Colonic mucosa (tissue), 4 donors: ENCODE measurements around the gene IL34. TPM values are rescaled to one million over a fixed set of nuclear protein-coding genes. Genes with fewer than 3 reads are reported as not detected.
A peak's percentile ranks its signal among the peaks of the same experiment; 100 is the strongest.

Experiments used
- DNase-seq: peaks from one replicate; pipeline ENCODE4 v3.0.0-alpha.2; 2020
- H3K27ac ChIP-seq: fragments of 200-600 bp; one replicate; pipeline ENCODE4 v1.8.0; 2021
- H3K27me3 ChIP-seq: fragments of 200-600 bp; one replicate; pipeline ENCODE4 v1.8.0; 2021
- H3K36me3 ChIP-seq: fragments of 200-600 bp; one replicate; pipeline ENCODE4 v1.8.0; 2021
- H3K4me1 ChIP-seq: fragments of 200-600 bp; one replicate; pipeline ENCODE4 v1.8.0; 2021; ENCODE audit warnings: mild to moderate bottlenecking
- H3K4me3 ChIP-seq: fragments of 200-600 bp; one replicate; pipeline ENCODE4 v1.8.0; 2021
- H3K9ac ChIP-seq, 2 donors: one replicate each; pipeline ENCODE4 v1.7.0; 2013; ENCODE audit warnings: control low read depth in 2 of 2, low read depth in 2 of 2, low read length in 2 of 2
- H3K9me3 ChIP-seq: fragments of 200-600 bp; one replicate; pipeline ENCODE4 v1.8.0; 2021
- intact Hi-C: fragments of 100-400 bp; cut with DNase I; formaldehyde crosslinking; loops from one replicate; pipeline ENCODE4 v1.14.1; 2022
- total RNA-seq, 2 donors: library from RNA; stranded (reverse); fragmentation: NEBNext Ultra II Directional in 1 of 2; extraction: Animal tissue kit (Norgen Biotek cat#: 25700) in 1 of 2; gene quantifications; one replicate each; pipeline ENCODE4 v1.2.1, GENCODE V29; 2021
- TF ChIP-seq, protein P1 (sequence below): fragments of 200-600 bp; IDR thresholded peaks from one replicate; pipeline ENCODE4 v1.8.0; 2022; ENCODE audit warnings: antibody characterized with exemption, mild to moderate bottlenecking
- donor health status: healthy.
- donor health status: DM: no; HTN: no; CAD: no.
- donor health status: DM: no; HTN: no; CAD: no.

Gene IL34
- total RNA-seq, 2 donors from 2014 or later, result 1.1 to 2.8 TPM

- no peak for DNase-seq
- H3K9ac ChIP-seq, result no peak overlapping the region
- intact Hi-C loops, result no loop called here
- no peaks in the 10 kb centered on the region for H3K4me1 ChIP-seq
- H3K36me3 ChIP-seq, result no peaks in the 10 kb centered on the region
- no peak overlapping the region for H3K27ac ChIP-seq
- H3K27me3 ChIP-seq, result no peaks in the 10 kb centered on the region
- TF ChIP-seq, protein P1, sequence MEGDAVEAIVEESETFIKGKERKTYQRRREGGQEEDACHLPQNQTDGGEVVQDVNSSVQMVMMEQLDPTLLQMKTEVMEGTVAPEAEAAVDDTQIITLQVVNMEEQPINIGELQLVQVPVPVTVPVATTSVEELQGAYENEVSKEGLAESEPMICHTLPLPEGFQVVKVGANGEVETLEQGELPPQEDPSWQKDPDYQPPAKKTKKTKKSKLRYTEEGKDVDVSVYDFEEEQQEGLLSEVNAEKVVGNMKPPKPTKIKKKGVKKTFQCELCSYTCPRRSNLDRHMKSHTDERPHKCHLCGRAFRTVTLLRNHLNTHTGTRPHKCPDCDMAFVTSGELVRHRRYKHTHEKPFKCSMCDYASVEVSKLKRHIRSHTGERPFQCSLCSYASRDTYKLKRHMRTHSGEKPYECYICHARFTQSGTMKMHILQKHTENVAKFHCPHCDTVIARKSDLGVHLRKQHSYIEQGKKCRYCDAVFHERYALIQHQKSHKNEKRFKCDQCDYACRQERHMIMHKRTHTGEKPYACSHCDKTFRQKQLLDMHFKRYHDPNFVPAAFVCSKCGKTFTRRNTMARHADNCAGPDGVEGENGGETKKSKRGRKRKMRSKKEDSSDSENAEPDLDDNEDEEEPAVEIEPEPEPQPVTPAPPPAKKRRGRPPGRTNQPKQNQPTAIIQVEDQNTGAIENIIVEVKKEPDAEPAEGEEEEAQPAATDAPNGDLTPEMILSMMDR, result no peak
- no peaks in the 10 kb centered on the region for H3K9me3 ChIP-seq
- no peak overlapping the region for H3K4me3 ChIP-seq
These were observed 14.5 kb downstream of the IL34 start for GRCh38 chr16:70660672-70661350.

- no peak for DNase-seq
- Histone ChIP-seq H3K27me3 (no peaks in the 10 kb centered on the region), H3K36me3 (no peaks in the 10 kb centered on the region)
These were observed 15.2 kb downstream of the IL34 start for GRCh38 chr16:70661534-70661917.

GRCh38 chr16:70661918-70662641 is 15.7 kb downstream of the IL34 start:
- TF ChIP-seq, protein P1, result no peak
- Histone ChIP-seq H3K27me3 (no peaks in the 10 kb centered on the region), H3K9me3 (no peaks in the 10 kb centered on the region), H3K9ac (peak overlapping the region in 1 of 2 donors; percentile 24), H3K27ac (no peak overlapping the region), H3K4me3 (no peak overlapping the region), H3K36me3 (no peaks in the 10 kb centered on the region), H3K4me1 (no peaks in the 10 kb centered on the region)
- intact Hi-C loops, result no loop called here
- no peak for DNase-seq

More at GRCh38 chr16:70661534-70661917, 15.2 kb downstream of the IL34 start:
- TF ChIP-seq, protein P1, result no peak
- Histone ChIP-seq H3K9ac (no peak overlapping the region), H3K27ac (no peak overlapping the region), H3K4me1 (no peaks in the 10 kb centered on the region), H3K9me3 (no peaks in the 10 kb centered on the region), H3K4me3 (no peak overlapping the region)
- intact Hi-C loops, result no loop called here

DNA sequence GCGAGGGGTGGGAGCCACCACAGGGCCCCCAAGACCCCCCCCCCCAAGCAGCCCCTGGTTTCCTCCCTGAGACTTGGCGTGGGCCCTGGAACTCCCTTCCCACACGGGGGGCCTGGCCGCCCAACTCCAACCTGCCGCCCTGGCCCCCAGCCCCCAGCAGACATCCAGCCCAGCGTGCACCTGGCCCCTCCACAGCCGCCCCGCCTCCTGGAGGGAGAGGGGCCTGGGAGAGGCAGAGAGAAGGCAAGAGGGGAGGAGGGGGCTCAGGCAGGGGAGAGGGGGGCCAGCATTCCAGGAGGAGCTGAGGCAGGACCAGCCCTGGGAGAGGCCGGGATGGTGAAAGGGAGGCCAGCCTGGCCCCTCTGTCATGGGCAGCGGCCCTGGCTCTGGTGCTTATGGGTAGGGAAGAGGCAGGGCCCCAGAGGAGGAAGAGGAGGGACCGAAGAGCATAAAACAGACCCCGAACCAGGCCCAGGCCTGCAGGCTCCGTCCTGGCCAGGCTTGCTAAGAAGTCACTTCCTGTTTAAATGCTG is 16.7 kb downstream of the IL34 start:
- no peak for DNase-seq
- Histone ChIP-seq H3K36me3 (no peaks in the 10 kb centered on the region), H3K9ac (no peak overlapping the region), H3K4me1 (no peaks in the 10 kb centered on the region), H3K4me3 (no peak overlapping the region), H3K27me3 (no peaks in the 10 kb centered on the region), H3K9me3 (no peaks in the 10 kb centered on the region), H3K27ac (no peak overlapping the region)
- intact Hi-C loops, result no loop called here
- TF ChIP-seq, protein P1, result no peak

- H3K4me1 ChIP-seq, result no peaks in the 10 kb centered on the region
- no peaks in the 10 kb centered on the region for H3K9me3 ChIP-seq
- no peak overlapping the region for H3K27ac ChIP-seq
- no peaks in the 10 kb centered on the region for H3K36me3 ChIP-seq
- no peak overlapping the region for H3K4me3 ChIP-seq
- no peak overlapping the region for H3K9ac ChIP-seq
- intact Hi-C loops, result no loop called here
- TF ChIP-seq, protein P1, result no peak
- no peaks in the 10 kb centered on the region for H3K27me3 ChIP-seq
- no peak for DNase-seq
These were observed 17.4 kb downstream of the IL34 start for GRCh38 chr16:70663524-70664324.
